HCT116 (cell line): Measurements from ENCODE around the gene TPM2. TPM values are rescaled to one million over a fixed set of nuclear protein-coding genes. Genes with fewer than 3 reads are reported as not detected.

Source experiments
- ATAC-seq: fragments of 200-7000 bp; cut with Tn5 transposase; 2 replicates; pipeline ENCODE4 v1.9.1; 2020; ENCODE audit warnings: mild to moderate bottlenecking, moderate library complexity
- BruUV-seq: library from RNA; stranded (reverse); fragments of 400-500 nt; replicated peaks from 2 replicates; lab custom pipeline; 2021; lab: Mats Ljungman, UMichigan
- CTCF ChIA-PET: fragments of 300-600 bp; sonication (Branson Sonifier 250); formaldehyde crosslinking; loops from one replicate; lab custom pipeline; 2021; ENCODE audit warnings: antibody characterized with exemption; lab: Charles Lee
- POLR2A ChIA-PET: fragments of 300-600, 350-600 bp; sonication (Branson Sonifier 250); formaldehyde crosslinking; loops from one replicate; lab custom pipeline; 2021; ENCODE audit warnings: antibody characterized with exemption; lab: Charles Lee
- RAD21 ChIA-PET, 2 experiments: fragments of 300-600 bp; sonication (Branson Sonifier 250); formaldehyde crosslinking; loops; one replicate each; lab custom pipeline; 2023; ENCODE audit warnings: low total read pairs in 2 of 2; ENCODE audit not compliant: uncharacterized antibody in 2 of 2, unreplicated experiment in 2 of 2, low non-redundant PET in 1 of 2; lab: Charles Lee
- DNase-seq: peaks from one replicate; pipeline ENCODE4 v3.0.0-alpha.2; 2010; ENCODE audit warnings: low read depth, low spot score
- H2AFZ ChIP-seq: fragments of 200-600 bp; shearing (Covaris generic), sonication (generic); 2 replicates; pipeline ENCODE4 v1.6.1; 2017; ENCODE audit warnings: low read depth, mixed run types, mixed read lengths, antibody characterized with exemption, low read length; ENCODE audit not compliant: poor library complexity, severe bottlenecking
- H3K27ac ChIP-seq: 2 replicates; pipeline ENCODE4 v1.5.1; 2012; ENCODE audit warnings: low read depth, low read length
- H3K27me3 ChIP-seq: fragments of 200-600 bp; sonication (generic); 2 replicates; pipeline ENCODE4 v1.6.1; 2016; ENCODE audit warnings: mixed run types, low read length, mixed read lengths; ENCODE audit not compliant: insufficient read depth
- H3K36me3 ChIP-seq, 2 experiments: fragments of 200-500 bp in 1 of 2; fragments of 200-600 bp in 1 of 2; sonication (Bioruptor generic) in 1 of 2; sonication (generic) in 1 of 2; 2 replicates each; pipeline versions ENCODE4 v1.5.1 to v1.6.1; 2014 to 2016; ENCODE audit warnings: low read length in 2 of 2, inconsistent platforms in 1 of 2, mixed read lengths in 1 of 2, mixed run types in 1 of 2; ENCODE audit not compliant: insufficient read depth in 2 of 2, control insufficient read depth in 1 of 2
- H3K4me1 ChIP-seq, 2 experiments: fragments of 200-600 bp in 1 of 2; sonication (generic) in 1 of 2; 2 replicates each; pipeline versions ENCODE4 v1.5.1 to v1.6.1; 2012 to 2017; ENCODE audit warnings: low read length in 2 of 2, inconsistent platforms in 1 of 2, mild to moderate bottlenecking in 1 of 2, mixed read lengths in 1 of 2, mixed run types in 1 of 2, moderate library complexity in 1 of 2; ENCODE audit not compliant: insufficient read depth in 2 of 2, control insufficient read depth in 1 of 2
- H3K4me2 ChIP-seq: fragments of 200-600 bp; sonication (generic); 2 replicates; pipeline ENCODE4 v1.6.1; 2017; ENCODE audit warnings: mixed run types, low read length, mixed read lengths
- H3K4me3 ChIP-seq, 2 experiments: fragments of 200-600 bp in 1 of 2; sonication (generic) in 1 of 2; replicated peaks in 1 of 2; 2 replicates each; pipeline ENCODE4 v1.5.1; 2011 to 2016; ENCODE audit warnings: low read length in 2 of 2, control low read depth in 1 of 2, low read depth in 1 of 2, mild to moderate bottlenecking in 1 of 2, mixed read lengths in 1 of 2, mixed run types in 1 of 2
- H3K79me2 ChIP-seq: fragments of 200-600 bp; sonication (generic); 2 replicates; pipeline ENCODE4 v1.6.1; 2017; ENCODE audit warnings: mild to moderate bottlenecking, mixed run types, low read length, moderate library complexity, mixed read lengths; ENCODE audit not compliant: insufficient read depth
- H3K9ac ChIP-seq: fragments of 200-600 bp; sonication (generic); 2 replicates; pipeline ENCODE4 v1.6.1; 2016; ENCODE audit warnings: low read length, mixed read lengths
- H3K9me2 ChIP-seq: fragments of 200-600 bp; sonication (generic), shearing (Covaris generic); 2 replicates; pipeline ENCODE4 v1.6.1; 2017; ENCODE audit warnings: mixed run types, mild to moderate bottlenecking, moderate library complexity; ENCODE audit not compliant: insufficient read depth
- H3K9me3 ChIP-seq, 2 experiments: fragments of 200-500 bp in 1 of 2; fragments of 200-600 bp in 1 of 2; sonication (Bioruptor generic) in 1 of 2; sonication (generic) in 1 of 2; 2 replicates each; pipeline ENCODE4 v1.6.1; 2014 to 2017; ENCODE audit warnings: low read length in 2 of 2, mixed read lengths in 2 of 2, inconsistent platforms in 1 of 2, low read depth in 1 of 2, mild to moderate bottlenecking in 1 of 2, mixed run types in 1 of 2, moderate library complexity in 1 of 2; ENCODE audit not compliant: control insufficient read depth in 1 of 2, insufficient read depth in 1 of 2
- H4K20me1 ChIP-seq: fragments of 200-600 bp; sonication (generic), shearing (Covaris generic); 2 replicates; pipeline ENCODE4 v1.6.1; 2017; ENCODE audit warnings: mixed run types, mild to moderate bottlenecking, moderate library complexity; ENCODE audit not compliant: insufficient read depth
- CBX3 ChIP-seq: IDR thresholded peaks from 2 replicates; pipeline ENCODE4 v1.6.1; 2012; ENCODE audit warnings: low read depth
- CEBPB ChIP-seq: IDR thresholded peaks from 2 replicates; pipeline ENCODE4 v1.6.1; 2012; ENCODE audit warnings: low read depth
- EGR1 ChIP-seq: IDR thresholded peaks from 2 replicates; pipeline ENCODE4 v1.6.1; 2012; ENCODE audit warnings: low read depth
- ELF1 ChIP-seq: IDR thresholded peaks from 2 replicates; pipeline ENCODE4 v1.6.1; 2012; ENCODE audit warnings: low read depth, borderline replicate concordance
- POLR2A ChIP-seq: IDR thresholded peaks from 2 replicates; pipeline ENCODE4 v1.7.0; 2011; ENCODE audit warnings: borderline replicate concordance; ENCODE audit not compliant: insufficient read depth, insufficient read length; ENCODE audit errors: extremely low read depth
- POLR2AphosphoS5 ChIP-seq: IDR thresholded peaks from 2 replicates; pipeline ENCODE4 v1.6.1; 2011; ENCODE audit warnings: mild to moderate bottlenecking, low read depth, low read length, moderate library complexity
- SIN3A ChIP-seq: IDR thresholded peaks from 2 replicates; pipeline ENCODE4 v1.6.1; 2012; ENCODE audit warnings: low read depth
- SP1 ChIP-seq: IDR thresholded peaks from 2 replicates; pipeline ENCODE4 v1.6.1; 2012; ENCODE audit warnings: low read depth
- YY1 ChIP-seq: IDR thresholded peaks from 2 replicates; pipeline ENCODE4 v1.6.1; 2011; ENCODE audit warnings: low read length, low read depth, moderate library complexity, mild to moderate bottlenecking; ENCODE audit not compliant: insufficient replicate concordance; ENCODE audit errors: extremely low read depth
- ZNF274 ChIP-seq: fragments of 200-500 bp; sonication (Bioruptor generic); IDR thresholded peaks from 2 replicates; pipeline ENCODE4 v1.6.1; 2014; ENCODE audit warnings: mild to moderate bottlenecking, low read depth, low read length, inconsistent platforms
- intact Hi-C: fragments of 100-400 bp; cut with micrococcal nuclease; formaldehyde crosslinking; loops from 2 replicates; pipeline ENCODE4 v1.10.0; 2022
- total RNA-seq: library from RNA; stranded (reverse); gene quantifications from one replicate; pipeline ENCODE4 v1.2.1, GENCODE V29; 2021; ENCODE audit not compliant: unreplicated experiment
- TF ChIP-seq, protein P1 (sequence below): IDR thresholded peaks from 2 replicates; pipeline ENCODE4 v1.6.1; 2012

The TPM2 gene
- total RNA-seq, 1 experiment from 2014 or later, result 278 TPM

DNA sequence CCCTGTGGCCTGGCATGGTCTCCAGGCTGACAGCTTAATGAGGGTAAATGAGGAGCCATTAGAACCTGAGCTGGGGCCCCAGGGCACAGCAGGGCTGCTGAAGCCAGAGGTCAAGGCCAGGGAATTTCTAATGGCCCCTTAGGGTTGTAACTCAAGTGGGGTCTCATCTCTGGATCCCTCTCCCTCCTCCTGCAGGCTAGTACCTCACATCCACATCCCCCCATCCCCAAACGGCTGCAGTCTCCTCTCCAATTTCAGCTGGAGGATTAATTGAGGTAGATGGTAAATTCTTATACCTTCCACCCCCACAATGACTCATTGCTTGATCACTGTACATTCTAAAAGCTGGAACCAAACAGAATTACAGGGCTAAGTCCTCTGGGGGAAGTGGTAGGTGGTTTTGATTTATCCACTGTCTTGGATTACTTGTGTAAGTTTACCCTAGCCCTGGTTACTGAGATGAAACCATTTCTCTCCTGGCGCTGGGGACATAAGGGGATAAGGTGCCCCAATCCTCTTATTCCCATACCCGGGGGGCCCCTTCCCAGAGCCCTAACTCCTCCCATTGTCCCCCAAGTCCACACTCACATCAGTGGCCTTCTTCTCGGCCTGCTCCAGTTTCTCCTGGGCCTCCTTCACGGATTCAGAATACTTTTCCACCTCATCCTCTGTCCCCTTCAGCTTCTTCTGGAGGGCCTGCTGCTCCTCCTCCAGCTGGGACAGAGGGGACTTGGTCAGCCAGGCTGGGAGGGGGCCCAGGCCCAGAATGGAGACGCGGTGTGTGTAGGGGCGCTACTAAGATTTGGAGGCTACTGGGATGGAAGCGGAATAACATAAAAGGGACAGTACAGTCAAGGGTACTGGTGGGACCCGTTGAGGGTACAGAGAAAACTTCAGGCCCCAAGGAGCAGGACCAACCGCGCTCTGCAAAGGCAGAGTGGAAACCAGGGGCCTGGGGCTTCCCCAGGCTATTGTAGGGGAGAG, 875 bp downstream of the TPM2 start:
- H4K20me1 ChIP-seq, result no peaks in the 10 kb centered on the region
- peak overlapping the region; percentile 96 for H3K9ac ChIP-seq
- peak overlapping the region; percentile 90 for H3K4me2 ChIP-seq
- TF ChIP-seq ELF1 (no peak), POLR2AphosphoS5 (peak; percentile 78)
- TF ChIP-seq, all 23 proteins: peak for 1
- Histone ChIP-seq H3K9me2 (no peaks in the 10 kb centered on the region), H2AFZ (no peak overlapping the region), H3K4me3 (peak overlapping the region; percentile 83 to 90), H3K4me1 (peaks cover 18 to 30% of the 10 kb centered on the region in 2 experiments), H3K9me3 (no peaks in the 10 kb centered on the region), H3K27me3 (no peaks in the 10 kb centered on the region), H3K27ac (peak overlapping the region; percentile 97), H3K36me3 (peaks cover 31 to 42% of the 10 kb centered on the region in 2 experiments; a peak in 3 of 4 replicates), H3K79me2 (peaks cover 45% of the 10 kb centered on the region)
- peak; percentile 9 for ATAC-seq
- ChIA-PET RAD21 (interaction anchor here (0.6 to 1.2 kb wide), 2 partner anchors 31 to 60 kb away, joined by 3 to 5 read pairs; partner anchors contain the start of genes CCDC107 (in 1 of the 2), GBA2 (in 1 of the 2), RGP1 (in 1 of the 2) and RMRP (in 1 of the 2)), CTCF (interaction anchor here (1.3 to 2.3 kb wide), 2 partner anchors 8 to 25 kb away, joined by 3 to 15 read pairs; partner anchors contain the start of gene ARHGEF39), POLR2A (interaction anchor here (0.9 to 4.2 kb wide), 5 partner anchors 8 to 44 kb away, joined by 3 to 16 read pairs (median 5); partner anchors contain the start of genes ARHGEF39, CCDC107, CREB3 and RMRP)
- intact Hi-C loops, result no loop called here
- peak; percentile 33 for DNase-seq
- TSS peak; percentile 92 for BruUV-seq

DNA sequence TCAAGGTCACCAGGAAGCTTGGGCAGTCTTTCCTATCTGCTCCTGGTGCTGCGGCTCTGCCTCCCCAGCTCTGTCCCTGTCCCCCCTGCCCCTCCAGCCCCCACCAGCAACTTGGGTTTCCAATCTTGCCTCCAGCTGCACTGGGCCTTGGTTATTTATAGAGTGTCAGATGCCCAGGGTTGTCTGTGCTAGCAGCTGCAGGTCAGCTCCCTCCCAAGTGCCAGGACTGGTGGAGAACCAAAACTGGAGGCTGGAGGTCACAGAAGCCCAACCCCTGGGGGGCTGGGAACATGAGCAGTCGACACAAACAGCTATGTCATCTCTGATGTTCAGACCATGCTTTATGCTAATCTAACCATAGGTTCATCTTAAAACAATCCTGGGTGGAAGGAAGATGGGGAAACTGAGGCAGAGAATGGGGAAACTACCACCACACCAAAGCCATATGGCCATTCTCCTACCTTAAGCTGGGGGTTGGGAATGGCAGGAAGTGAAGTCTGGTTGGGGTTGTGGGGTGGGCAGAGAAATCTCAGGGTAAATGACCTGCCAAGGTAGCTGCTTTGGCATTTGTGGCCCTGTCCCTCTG, 1.7 kb downstream of the TPM2 start:
- BruUV-seq, result no TSS peak
- ChIA-PET RAD21 (interaction anchor here (0.6 to 1.2 kb wide), 2 partner anchors 30 to 61 kb away, joined by 3 to 5 read pairs; partner anchors contain the start of genes CCDC107 (in 1 of the 2), GBA2 (in 1 of the 2), RGP1 (in 1 of the 2) and RMRP (in 1 of the 2)), CTCF (interaction anchor here (1.3 to 2.3 kb wide), 2 partner anchors 9 to 24 kb away, joined by 3 to 15 read pairs; partner anchors contain the start of gene ARHGEF39), POLR2A (interaction anchor here (0.9 to 4.2 kb wide), 5 partner anchors 8 to 44 kb away, joined by 3 to 16 read pairs (median 5); partner anchors contain the start of genes ARHGEF39, CCDC107, CREB3 and RMRP)
- Histone ChIP-seq H4K20me1 (no peaks in the 10 kb centered on the region), H3K9ac (peak overlapping the region; percentile 96), H3K9me3 (no peaks in the 10 kb centered on the region), H3K36me3 (peaks cover 39 to 48% of the 10 kb centered on the region in 2 experiments; a peak in 3 of 4 replicates), H3K27me3 (no peaks in the 10 kb centered on the region), H3K4me1 (peaks cover 18 to 30% of the 10 kb centered on the region in 2 experiments), H3K79me2 (peaks cover 45% of the 10 kb centered on the region), H3K4me3 (peak overlapping the region; percentile 83 to 90), H3K9me2 (no peaks in the 10 kb centered on the region), H3K27ac (peak overlapping the region; percentile 97), H3K4me2 (peak overlapping the region; percentile 90), H2AFZ (no peak overlapping the region)
- intact Hi-C loops, result no loop called here
- no peak for TF ChIP-seq ZNF274
- TF ChIP-seq POLR2AphosphoS5, result no peak
- no peak for TF ChIP-seq EGR1
- no peak for TF ChIP-seq CBX3
- TF ChIP-seq POLR2A, result no peak
- TF ChIP-seq ELF1, result no peak
- TF ChIP-seq, protein P1, sequence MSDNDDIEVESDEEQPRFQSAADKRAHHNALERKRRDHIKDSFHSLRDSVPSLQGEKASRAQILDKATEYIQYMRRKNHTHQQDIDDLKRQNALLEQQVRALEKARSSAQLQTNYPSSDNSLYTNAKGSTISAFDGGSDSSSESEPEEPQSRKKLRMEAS, result no peak
- TF ChIP-seq SIN3A, result no peak
- no peak for TF ChIP-seq YY1
- no peak for TF ChIP-seq CEBPB
- no peak for TF ChIP-seq SP1
- no peak for DNase-seq
- no peak for ATAC-seq
